ENCODE measurements around the gene KIF26A. TPM values are rescaled to one million over a fixed set of nuclear protein-coding genes. Genes with fewer than 3 reads are reported as not detected.

The KIF26A gene
- total RNA-seq, 1 donor from 2014 or later: 31.8 TPM

DNA sequence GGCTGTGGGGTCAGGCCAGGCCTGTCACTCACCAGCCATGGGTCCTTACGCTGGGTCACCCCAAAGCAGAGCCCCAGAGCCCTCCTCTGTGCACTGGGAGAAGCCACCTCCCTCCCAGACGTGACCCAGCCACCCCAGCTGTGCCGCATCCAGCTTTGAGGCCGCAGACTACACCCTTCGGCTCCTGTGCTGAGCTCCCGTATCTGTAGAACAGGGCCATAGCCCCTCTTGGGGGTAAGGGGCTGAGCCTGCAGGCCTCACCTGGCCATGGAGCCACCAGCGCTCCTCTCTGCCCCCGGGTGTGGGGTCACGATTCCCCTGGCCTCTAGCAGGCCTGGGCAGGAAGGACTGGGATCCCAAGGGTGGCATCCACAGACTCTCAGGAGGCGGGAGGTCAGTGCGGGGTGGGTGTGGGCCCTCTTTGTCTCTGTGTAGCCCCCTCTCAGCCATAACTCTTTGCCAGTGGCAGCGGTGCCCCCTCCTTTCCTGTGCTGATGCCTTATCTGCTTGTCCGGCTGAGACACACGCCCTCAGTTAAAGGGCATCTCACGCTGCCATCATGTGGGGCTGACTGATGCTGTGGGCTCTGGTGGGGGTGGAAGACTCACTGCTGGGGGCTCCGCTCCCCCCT, 36.6 kb upstream of the KIF26A start:
- no peak for DNase-seq

GRCh38 chr14:104102282-104102914, 36.0 kb upstream of the KIF26A start:
- DNase-seq: no peak

- no peak for DNase-seq
Measured at GRCh38 chr14:104103061-104103445, 35.3 kb upstream of the KIF26A start.

DNA sequence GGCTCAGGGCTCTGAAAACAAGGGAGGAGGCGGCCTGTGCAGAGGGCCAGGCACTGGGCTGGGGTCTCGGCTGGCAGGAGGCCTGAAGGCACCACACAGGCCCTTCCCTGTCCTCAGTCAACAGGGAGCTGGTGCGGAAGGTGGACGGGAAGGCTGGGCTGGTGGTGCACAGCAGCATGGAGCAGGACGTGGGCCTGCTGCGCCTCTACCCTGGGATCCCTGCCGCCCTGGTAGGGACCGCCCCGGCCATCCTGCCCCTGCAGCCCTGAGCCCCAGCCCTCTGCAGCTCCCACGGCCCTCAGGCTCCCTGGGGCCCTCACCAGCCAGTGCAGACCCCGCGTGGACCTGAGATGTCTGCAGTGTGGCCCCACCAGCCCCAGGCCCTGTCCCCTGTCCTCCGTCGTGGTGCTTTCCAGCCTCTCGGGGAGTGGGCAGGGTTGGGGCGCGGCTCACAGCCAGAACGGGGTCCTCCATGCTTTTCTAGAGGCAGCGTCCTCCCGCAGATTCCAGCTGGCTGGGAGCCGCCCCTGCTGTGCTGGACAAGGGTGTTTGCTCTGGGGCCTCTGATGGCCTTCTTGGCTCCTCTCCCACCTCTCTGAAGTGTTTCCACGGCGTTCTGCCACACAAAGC, 34.8 kb upstream of the KIF26A start:
- DNase-seq: no peak

- DNase-seq: no peak
Measured at GRCh38 chr14:104104076-104104901, 34.1 kb upstream of the KIF26A start.

DNA sequence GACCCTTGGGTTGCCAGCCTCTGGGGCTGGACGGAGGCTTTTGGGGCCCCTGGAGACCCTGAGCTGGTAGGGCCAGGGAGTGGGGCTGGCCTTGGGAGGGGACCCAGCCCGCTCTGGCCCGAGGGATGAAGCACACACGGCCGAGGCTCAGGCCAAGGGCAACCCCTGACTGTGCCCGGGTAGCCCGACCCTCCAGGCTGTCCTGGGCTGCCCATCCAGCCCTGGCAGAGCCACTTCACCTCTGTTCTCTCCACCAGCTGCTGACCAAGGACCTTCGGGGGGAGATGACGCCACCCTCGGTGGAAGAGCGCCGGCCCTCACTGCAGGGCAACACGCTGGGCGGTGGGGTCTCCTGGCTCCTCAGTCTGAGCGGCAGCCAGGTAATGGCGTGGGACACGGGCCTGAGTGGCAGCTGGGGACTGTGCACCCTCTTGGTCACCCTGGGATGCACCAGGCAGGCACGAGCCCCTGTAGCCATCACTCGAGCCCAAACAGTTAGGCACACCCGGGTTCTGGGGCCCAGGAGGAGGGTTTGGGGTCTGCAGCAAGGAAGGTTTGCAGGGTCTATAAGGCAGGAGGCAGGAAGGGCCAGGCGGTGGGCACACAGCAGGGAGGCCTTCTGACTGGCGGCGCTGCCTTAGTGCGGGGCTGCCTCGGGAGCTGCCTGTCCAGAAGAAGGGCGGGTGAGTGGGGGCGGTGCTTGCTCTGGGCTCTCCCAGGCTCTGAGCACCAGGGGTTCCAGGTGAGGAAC, 33.1 kb upstream of the KIF26A start:
- DNase-seq: no peak

GRCh38 chr14:104105822-104106470, 32.4 kb upstream of the KIF26A start:
- DNase-seq: no peak

DNA sequence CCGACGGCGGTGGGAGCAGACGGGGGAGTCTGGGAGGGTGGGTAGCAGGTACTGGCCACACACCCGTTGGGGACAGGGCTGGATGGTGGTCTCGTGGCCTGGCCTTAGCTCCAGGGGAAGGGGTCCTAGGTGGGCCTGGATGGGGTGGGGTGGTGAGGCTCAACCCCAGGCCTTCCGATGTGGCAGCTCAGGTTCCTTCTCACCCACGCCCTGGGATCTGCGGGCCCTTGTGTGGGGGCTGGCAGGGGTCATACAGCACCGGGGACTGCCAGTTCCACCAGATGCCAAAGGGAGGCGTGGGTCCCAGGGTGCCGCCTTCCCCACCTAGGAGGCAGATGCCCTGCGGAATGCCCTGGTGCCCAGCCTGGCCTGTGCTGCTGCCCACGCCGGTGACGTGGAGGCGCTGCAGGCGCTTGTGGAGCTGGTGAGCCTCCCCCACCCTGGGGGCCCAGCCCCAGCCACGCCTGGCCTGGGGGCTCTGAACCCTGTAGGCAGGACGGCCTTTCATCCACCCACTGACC, 31.9 kb upstream of the KIF26A start:
- DNase-seq: no peak

DNA sequence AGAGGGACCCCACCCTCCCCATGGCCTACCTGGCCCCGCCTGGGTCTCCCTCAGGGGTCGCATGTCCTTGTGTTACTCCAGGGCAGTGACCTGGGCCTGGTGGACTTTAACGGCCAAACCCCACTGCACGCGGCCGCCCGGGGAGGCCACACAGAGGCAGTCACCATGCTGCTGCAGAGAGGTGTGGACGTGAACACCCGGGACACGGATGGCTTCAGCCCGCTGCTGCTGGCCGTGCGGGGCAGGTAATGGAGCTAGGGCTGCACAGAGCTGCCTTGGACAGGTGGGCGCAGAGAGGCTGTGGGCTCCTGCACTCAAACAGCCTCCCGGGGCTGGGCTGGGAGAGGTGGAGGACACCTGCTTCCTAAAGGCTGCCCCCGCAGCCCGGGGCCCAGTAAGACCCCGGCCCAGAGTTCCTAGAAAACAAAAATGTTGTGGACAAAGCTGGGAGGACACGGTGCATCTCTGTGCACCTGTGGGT, 31.2 kb upstream of the KIF26A start:
- no peak for DNase-seq

GRCh38 chr14:104107611-104108569, 30.5 kb upstream of the KIF26A start:
- DNase-seq: no peak

DNA sequence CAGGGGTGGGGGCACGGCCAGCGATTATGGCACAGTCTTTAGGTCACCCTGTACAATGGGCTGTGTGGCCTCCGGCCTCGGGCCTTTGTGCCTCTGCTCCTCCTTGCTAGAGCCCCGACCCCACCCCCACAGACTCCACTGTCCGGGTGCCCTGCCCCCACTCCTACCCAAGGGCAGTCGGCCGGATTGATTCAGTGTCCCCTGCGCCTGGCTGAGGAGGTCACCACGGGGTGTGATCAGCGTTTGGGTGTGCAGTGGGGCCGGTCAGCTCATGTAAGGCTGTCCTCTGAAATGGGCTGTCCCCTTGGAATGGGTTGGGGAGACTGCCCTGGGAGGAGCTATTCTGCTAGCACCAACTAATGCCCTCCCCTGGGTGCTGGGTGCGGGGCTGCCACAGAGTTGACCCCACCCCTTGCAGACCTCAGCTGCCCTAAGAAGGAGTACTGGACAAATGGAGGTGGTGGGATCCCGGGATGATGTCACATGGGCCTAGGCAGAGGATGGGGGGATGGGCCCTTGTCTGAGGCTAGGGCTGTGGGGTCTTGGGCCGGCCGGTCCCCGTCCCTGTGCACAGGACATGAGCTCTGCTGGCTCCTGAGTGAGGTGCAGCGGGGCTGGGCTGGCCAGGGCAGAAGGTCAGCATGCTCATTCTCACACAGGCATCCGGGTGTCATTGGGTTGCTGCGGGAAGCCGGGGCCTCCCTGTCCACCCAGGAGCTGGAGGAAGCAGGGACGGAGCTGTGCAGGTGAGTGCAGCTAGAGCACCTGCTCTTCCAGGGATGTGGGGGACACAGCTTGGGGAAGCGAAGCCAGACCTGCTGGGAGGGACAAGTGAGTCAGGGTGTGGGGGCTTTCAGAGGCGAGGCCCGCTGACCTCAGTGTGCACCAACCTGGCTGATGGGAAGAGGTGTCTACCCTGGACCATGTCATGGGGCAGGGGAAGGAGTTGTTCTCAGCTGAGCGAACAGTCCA, 29.5 kb upstream of the KIF26A start:
- no peak for DNase-seq

GRCh38 chr14:104109731-104110361, 28.5 kb upstream of the KIF26A start:
- no peak for DNase-seq

DNA sequence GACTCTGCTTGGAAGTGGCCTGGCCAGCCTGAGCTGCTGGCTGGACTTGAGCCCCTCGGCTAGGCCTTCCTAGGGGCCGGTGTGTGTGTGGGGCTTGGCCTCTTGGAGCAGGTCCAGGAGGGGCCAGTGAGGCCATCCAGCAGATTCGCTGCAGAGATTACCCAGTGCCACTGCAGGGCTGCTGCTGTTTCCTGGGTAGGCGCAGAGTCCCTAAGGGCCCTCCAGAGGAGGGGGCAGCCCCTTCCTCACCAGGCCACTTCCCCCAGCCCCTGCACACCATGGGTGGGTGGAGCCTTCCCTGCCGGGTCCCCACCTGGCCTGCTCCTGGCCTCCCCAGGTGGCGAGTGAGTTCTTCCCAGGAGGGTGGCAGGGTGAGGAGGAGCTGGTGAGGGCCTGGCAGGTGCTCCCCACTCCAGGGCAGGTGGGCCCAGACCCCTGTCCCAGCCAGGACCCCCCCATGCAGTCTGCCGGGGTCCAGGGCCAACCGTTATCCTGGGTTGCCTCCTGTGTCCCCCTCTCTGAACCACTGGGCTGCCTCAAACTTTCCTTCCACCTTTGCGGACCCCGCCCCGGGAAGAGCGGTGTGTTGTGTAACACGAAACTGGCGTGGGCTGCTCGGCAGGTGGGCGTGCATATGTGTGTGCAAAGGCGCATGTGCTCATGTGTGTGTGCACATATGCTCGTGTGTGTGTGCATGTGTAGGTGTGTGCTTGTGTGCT, 27.7 kb upstream of the KIF26A start:
- DNase-seq: no peak

- no peak for DNase-seq
Measured at GRCh38 chr14:104111301-104112112, 26.9 kb upstream of the KIF26A start.

DNA sequence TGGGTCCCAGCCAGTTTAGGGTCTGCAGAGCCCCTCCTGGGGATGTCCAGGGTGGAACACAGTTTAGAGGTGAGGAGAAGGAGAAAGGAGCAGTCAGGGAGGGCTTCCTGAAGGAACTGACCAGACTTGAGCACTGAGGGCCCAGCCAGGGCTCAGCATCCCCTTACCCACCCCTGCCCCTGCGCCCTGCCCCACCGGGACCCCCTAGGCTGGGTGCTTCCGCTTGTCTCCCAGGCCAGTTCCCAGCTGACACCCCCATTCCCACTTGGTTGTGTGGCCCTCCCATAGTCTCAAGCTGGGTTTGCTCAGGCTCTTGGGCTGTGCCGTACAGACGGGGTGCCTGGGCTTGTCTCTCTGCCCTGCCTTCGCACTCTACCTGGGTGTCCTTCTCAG, 26.3 kb upstream of the KIF26A start:
- DNase-seq: no peak

- DNase-seq: no peak
Measured at GRCh38 chr14:104112609-104113571, 25.5 kb upstream of the KIF26A start.
